Mesenchymal stem cell (in vitro differentiated cells and primary cell): Measurements from ENCODE around the gene MIB2.
"Not testable (repeated sequence)": the region's sequence is repeated elsewhere in the genome, so short reads cannot be mapped to it uniquely, and the experiment has no call there.

Experiments
- DNase-seq: peaks from one replicate; pipeline ENCODE4 v3.0.0-alpha.2; 2013
- H2AFZ ChIP-seq: one replicate; pipeline ENCODE4 v1.6.1; 2013; ENCODE audit warnings: low read depth, mild to moderate bottlenecking, control low read depth, inconsistent platforms, low read length, moderate library complexity
- H2AK5ac ChIP-seq: 2 replicates; pipeline ENCODE4 v1.6.1; 2013; ENCODE audit warnings: low read length, moderate library complexity, mild to moderate bottlenecking, inconsistent platforms; ENCODE audit not compliant: severe bottlenecking
- H2BK120ac ChIP-seq: one replicate; pipeline ENCODE4 v1.6.1; 2013; ENCODE audit warnings: low read depth, mild to moderate bottlenecking, inconsistent platforms, low read length, moderate library complexity
- H2BK12ac ChIP-seq, 2 experiments: one replicate each; pipeline ENCODE4 v1.6.1; 2013; ENCODE audit warnings: inconsistent platforms in 2 of 2, low read length in 2 of 2, mild to moderate bottlenecking in 2 of 2, moderate library complexity in 2 of 2, control low read depth in 1 of 2
- H2BK15ac ChIP-seq: one replicate; pipeline ENCODE4 v1.6.1; 2013; ENCODE audit warnings: mild to moderate bottlenecking, low read depth, inconsistent platforms; ENCODE audit not compliant: poor library complexity, severe bottlenecking
- H2BK5ac ChIP-seq: 2 replicates; pipeline ENCODE4 v1.6.1; 2013; ENCODE audit warnings: low read depth, mild to moderate bottlenecking, low read length, control low read depth, inconsistent platforms; ENCODE audit not compliant: poor library complexity, severe bottlenecking
- H3K14ac ChIP-seq, 2 experiments: one replicate each; pipeline ENCODE4 v1.6.1; 2013; ENCODE audit warnings: inconsistent platforms in 2 of 2, low read length in 2 of 2, control low read depth in 1 of 2, mild to moderate bottlenecking in 1 of 2, moderate library complexity in 1 of 2
- H3K18ac ChIP-seq, 2 experiments: one replicate each; pipeline ENCODE4 v1.6.1; 2013; ENCODE audit warnings: inconsistent platforms in 2 of 2, low read length in 2 of 2, control low read depth in 1 of 2, low read depth in 1 of 2, mild to moderate bottlenecking in 1 of 2
- H3K23ac ChIP-seq, 2 experiments: one replicate each; pipeline ENCODE4 v1.6.1; 2013; ENCODE audit warnings: inconsistent platforms in 2 of 2, low read length in 2 of 2, mild to moderate bottlenecking in 2 of 2, moderate library complexity in 2 of 2, control low read depth in 1 of 2
- H3K27ac ChIP-seq: 2 replicates; pipeline ENCODE4 v1.5.1; 2013; ENCODE audit warnings: mild to moderate bottlenecking, moderate library complexity, low read length, control low read depth, inconsistent platforms; ENCODE audit not compliant: poor library complexity, severe bottlenecking
- H3K27me3 ChIP-seq, 2 experiments: 2 replicates each; pipeline versions ENCODE4 v1.6.1 to v1.7.0; 2013; ENCODE audit warnings: low read length in 2 of 2, mild to moderate bottlenecking in 2 of 2, moderate library complexity in 2 of 2, control low read depth in 1 of 2, inconsistent platforms in 1 of 2; ENCODE audit not compliant: control insufficient read depth in 1 of 2, insufficient read depth in 1 of 2
- H3K36me3 ChIP-seq, 2 experiments: 2 replicates each; pipeline versions ENCODE4 v1.6.1 to v1.7.0; 2013; ENCODE audit warnings: low read length in 2 of 2, control low read depth in 1 of 2, inconsistent platforms in 1 of 2, low read depth in 1 of 2, mild to moderate bottlenecking in 1 of 2; ENCODE audit not compliant: insufficient read depth in 2 of 2, control insufficient read depth in 1 of 2
- H3K4ac ChIP-seq, 2 experiments: one replicate each; pipeline ENCODE4 v1.6.1; 2013; ENCODE audit warnings: inconsistent platforms in 2 of 2, low read length in 2 of 2, mild to moderate bottlenecking in 2 of 2, moderate library complexity in 2 of 2, control low read depth in 1 of 2, low read depth in 1 of 2
- H3K4me1 ChIP-seq: 2 replicates; pipeline ENCODE4 v1.6.1; 2013; ENCODE audit warnings: low read depth, low read length, control low read depth; ENCODE audit not compliant: control insufficient read depth, insufficient read depth
- H3K4me2 ChIP-seq: 2 replicates; pipeline ENCODE4 v1.6.1; 2013; ENCODE audit warnings: low read length, mild to moderate bottlenecking, inconsistent platforms; ENCODE audit not compliant: poor library complexity, severe bottlenecking
- H3K4me3 ChIP-seq, 2 experiments: 2 replicates each; pipeline versions ENCODE4 v1.5.1 to v1.7.0; 2013; ENCODE audit warnings: low read length in 2 of 2, mild to moderate bottlenecking in 2 of 2, control low read depth in 1 of 2, low read depth in 1 of 2; ENCODE audit not compliant: insufficient read depth in 1 of 2
- H3K79me1 ChIP-seq: replicated peaks from 2 replicates; pipeline ENCODE4 v1.6.1; 2013; ENCODE audit warnings: mild to moderate bottlenecking, control low read depth, low read length, inconsistent platforms; ENCODE audit not compliant: poor library complexity, severe bottlenecking
- H3K9ac ChIP-seq: 2 replicates; pipeline ENCODE4 v1.7.0; 2013; ENCODE audit warnings: mild to moderate bottlenecking, low read length, moderate library complexity
- H3K9me3 ChIP-seq: 2 replicates; pipeline ENCODE4 v1.7.0; 2013; ENCODE audit warnings: mild to moderate bottlenecking, low read length; ENCODE audit not compliant: control insufficient read depth
- H4K8ac ChIP-seq: one replicate; pipeline ENCODE4 v1.6.1; 2013; ENCODE audit warnings: inconsistent platforms, mild to moderate bottlenecking, low read length, moderate library complexity
- H4K91ac ChIP-seq: one replicate; pipeline ENCODE4 v1.6.1; 2013; ENCODE audit warnings: mild to moderate bottlenecking, low read length, inconsistent platforms
- WGBS: methylation state at CpG from one replicate; pipeline ENCODE4 v1.1.7; 2013; ENCODE audit warnings: mixed read lengths; 5-methylcytosine and 5-hydroxymethylcytosine counted together

MIB2 gene

GRCh38 chr1:1672181-1672965, 57.1 kb downstream of the MIB2 start:
- Histone ChIP-seq H3K4me3 (no peak overlapping the region), H2BK120ac (no peak overlapping the region), H3K14ac (no peak overlapping the region), H3K36me3 (peaks cover 46 to 48% of the 10 kb centered on the region in 2 experiments), H3K9ac (no peak overlapping the region), H2AFZ (no peak overlapping the region), H2AK5ac (no peak overlapping the region), H3K23ac (no peak overlapping the region), H4K91ac (no peak overlapping the region), H2BK15ac (no peak overlapping the region), H3K27me3 (no peaks in the 10 kb centered on the region), H2BK5ac (no peak overlapping the region), H3K79me1 (peaks cover 15% of the 10 kb centered on the region), H3K18ac (no peak overlapping the region), H3K4me1 (no peaks in the 10 kb centered on the region), H3K4me2 (no peak overlapping the region), H4K8ac (no peak overlapping the region), H3K4ac (no peak overlapping the region), H3K27ac (no peak overlapping the region), H2BK12ac (no peak overlapping the region), H3K9me3 (no peaks in the 10 kb centered on the region)
- WGBS: 97% methylated on average over 24 of the region's 25 CpGs
- no peak for DNase-seq

GRCh38 chr1:1674806-1675205, 59.5 kb downstream of the MIB2 start:
- not testable (repeated sequence) for H2BK5ac ChIP-seq, H3K4me3 ChIP-seq, H3K18ac ChIP-seq, H3K9me3 ChIP-seq, H4K8ac ChIP-seq, H3K9ac ChIP-seq, H3K27ac ChIP-seq, H2AK5ac ChIP-seq, H3K14ac ChIP-seq, H3K4ac ChIP-seq, H3K23ac ChIP-seq, DNase-seq, H2BK15ac ChIP-seq, H4K91ac ChIP-seq, H3K4me2 ChIP-seq, H3K27me3 ChIP-seq, H2BK120ac ChIP-seq, H2BK12ac ChIP-seq, H2AFZ ChIP-seq
- peaks cover 28 to 46% of the 10 kb centered on the region in 2 experiments for H3K36me3 ChIP-seq
- H3K4me1 ChIP-seq: peaks cover 17% of the 10 kb centered on the region
- H3K79me1 ChIP-seq: peaks cover 34% of the 10 kb centered on the region
- WGBS: 83% methylated on average over 13 of the region's 21 CpGs

DNA sequence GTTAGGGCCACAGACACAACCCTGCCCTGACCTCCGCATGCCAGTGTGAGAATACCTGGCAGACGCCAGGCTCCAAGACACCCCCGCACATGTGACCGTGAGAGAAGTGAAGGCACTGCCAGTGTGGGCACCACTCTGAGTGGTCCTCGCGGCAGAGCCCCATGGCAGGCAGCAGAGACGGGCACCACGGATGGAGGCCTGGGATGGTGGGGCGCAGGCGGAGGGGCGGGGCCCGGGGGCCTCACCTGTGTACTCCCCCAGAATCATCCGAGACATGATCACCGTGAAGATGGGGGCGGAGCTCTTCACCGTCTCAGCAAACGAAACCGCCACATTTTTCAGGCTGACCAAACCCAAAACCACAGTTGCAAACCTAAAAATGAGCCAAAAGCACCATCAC, 59.9 kb downstream of the MIB2 start:
- peaks cover 34% of the 10 kb centered on the region for H3K79me1 ChIP-seq
- H3K9me3 ChIP-seq, H3K14ac ChIP-seq, DNase-seq, H4K91ac ChIP-seq, H3K4me3 ChIP-seq, H2BK5ac ChIP-seq, H2BK12ac ChIP-seq, H3K18ac ChIP-seq, H2BK15ac ChIP-seq, H3K4me2 ChIP-seq, H3K27ac ChIP-seq, H3K4ac ChIP-seq, H2AFZ ChIP-seq, H2AK5ac ChIP-seq, H3K9ac ChIP-seq, H4K8ac ChIP-seq, H3K23ac ChIP-seq, H2BK120ac ChIP-seq, H3K27me3 ChIP-seq: not testable (repeated sequence)
- WGBS: 100% methylated on average over 4 of the region's 18 CpGs
- H3K36me3 ChIP-seq: peaks cover 25 to 43% of the 10 kb centered on the region in 2 experiments
- peaks cover 17% of the 10 kb centered on the region for H3K4me1 ChIP-seq

DNA sequence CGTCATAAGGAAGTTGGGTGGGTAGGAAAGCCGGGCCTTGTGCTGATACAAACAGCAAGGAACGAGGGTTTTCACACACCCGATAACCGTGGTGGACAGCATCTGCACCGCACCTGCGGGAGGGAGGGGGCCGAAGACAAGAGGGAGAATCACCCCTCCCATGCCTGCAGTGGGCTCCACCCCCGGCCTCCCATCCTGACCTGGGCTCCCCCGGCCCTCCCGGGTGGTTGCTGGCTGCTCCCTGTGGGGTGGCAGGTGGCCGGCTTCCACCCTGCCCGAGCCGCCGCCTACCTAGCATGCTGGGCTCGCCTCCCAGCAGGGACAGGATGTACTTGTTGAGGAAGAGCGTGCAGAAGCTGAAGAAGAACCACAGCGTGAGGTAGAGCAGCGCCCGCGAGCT, 60.8 kb downstream of the MIB2 start:
- not testable (repeated sequence) for H2AFZ ChIP-seq, H3K4ac ChIP-seq, H3K4me2 ChIP-seq, H2BK120ac ChIP-seq, H3K4me3 ChIP-seq, H4K91ac ChIP-seq, H2BK12ac ChIP-seq, H3K9me3 ChIP-seq, H3K23ac ChIP-seq, H2BK15ac ChIP-seq, H2AK5ac ChIP-seq, H3K27ac ChIP-seq, DNase-seq, H3K18ac ChIP-seq, H3K9ac ChIP-seq, H3K14ac ChIP-seq, H2BK5ac ChIP-seq, H3K27me3 ChIP-seq, H4K8ac ChIP-seq
- no CpG with 5 or more reads among the region's 21 CpGs for WGBS
- H3K4me1 ChIP-seq: peaks cover 23% of the 10 kb centered on the region
- H3K36me3 ChIP-seq: peaks cover 17 to 40% of the 10 kb centered on the region in 2 experiments
- peaks cover 36% of the 10 kb centered on the region for H3K79me1 ChIP-seq
